Trophoblast cell (in vitro differentiated cells and primary cell): ENCODE results near the gene MBTPS1.

ENCODE experiments used
- DNase-seq, 2 donors: peaks; one replicate each; pipeline ENCODE4 v3.0.0-alpha.2; 2016
- H2AFZ ChIP-seq: 2 replicates; pipeline ENCODE4 v1.6.1; 2013; ENCODE audit warnings: low read length, moderate library complexity, mild to moderate bottlenecking; ENCODE audit not compliant: insufficient read depth, poor library complexity
- H2AK5ac ChIP-seq: 2 replicates; pipeline ENCODE4 v1.6.1; 2013; ENCODE audit warnings: mild to moderate bottlenecking, low read length
- H2BK120ac ChIP-seq: 2 replicates; pipeline ENCODE4 v1.6.1; 2013; ENCODE audit warnings: low read length, mild to moderate bottlenecking, moderate library complexity; ENCODE audit not compliant: insufficient read depth, poor library complexity
- H2BK12ac ChIP-seq: 2 replicates; pipeline ENCODE4 v1.6.1; 2013; ENCODE audit warnings: mild to moderate bottlenecking, low read length, moderate library complexity
- H2BK5ac ChIP-seq: 2 replicates; pipeline ENCODE4 v1.6.1; 2013; ENCODE audit warnings: low read length, low read depth, moderate library complexity, mild to moderate bottlenecking; ENCODE audit not compliant: poor library complexity
- H3K14ac ChIP-seq: 2 replicates; pipeline ENCODE4 v1.6.1; 2013; ENCODE audit warnings: mild to moderate bottlenecking, low read length
- H3K18ac ChIP-seq: 2 replicates; pipeline ENCODE4 v1.6.1; 2013; ENCODE audit warnings: mild to moderate bottlenecking, low read length
- H3K23ac ChIP-seq: 2 replicates; pipeline ENCODE4 v1.6.1; 2013; ENCODE audit warnings: low read length
- H3K27ac ChIP-seq: 2 replicates; pipeline ENCODE4 v1.5.1; 2013; ENCODE audit warnings: low read depth, mild to moderate bottlenecking, inconsistent platforms, low read length, moderate library complexity
- H3K27me3 ChIP-seq: 2 replicates; pipeline ENCODE4 v1.6.1; 2013; ENCODE audit warnings: inconsistent platforms, mild to moderate bottlenecking, low read length, moderate library complexity; ENCODE audit not compliant: insufficient read depth
- H3K36me3 ChIP-seq, 2 experiments: 1 replicate in 1 of 2; 2 replicates in 1 of 2; pipeline ENCODE4 v1.6.1; 2013; ENCODE audit warnings: low read length in 2 of 2, mild to moderate bottlenecking in 2 of 2, moderate library complexity in 1 of 2; ENCODE audit not compliant: insufficient read depth in 2 of 2, control insufficient read depth in 1 of 2
- H3K4ac ChIP-seq: 2 replicates; pipeline ENCODE4 v1.6.1; 2013; ENCODE audit warnings: low read depth, mild to moderate bottlenecking, low read length, moderate library complexity
- H3K4me1 ChIP-seq, 2 experiments: 1 replicate in 1 of 2; 2 replicates in 1 of 2; pipeline ENCODE4 v1.6.1; 2013; ENCODE audit warnings: low read length in 2 of 2, mild to moderate bottlenecking in 2 of 2, moderate library complexity in 1 of 2; ENCODE audit not compliant: insufficient read depth in 2 of 2, control insufficient read depth in 1 of 2
- H3K4me2 ChIP-seq: 2 replicates; pipeline ENCODE4 v1.6.1; 2013; ENCODE audit warnings: inconsistent platforms, mild to moderate bottlenecking, low read length, moderate library complexity
- H3K4me3 ChIP-seq: 2 replicates; pipeline ENCODE4 v1.5.1; 2013; ENCODE audit warnings: mild to moderate bottlenecking, low read depth, low read length, inconsistent platforms
- H3K79me1 ChIP-seq: one replicate; pipeline ENCODE4 v1.6.1; 2013; ENCODE audit warnings: low read length
- H3K79me2 ChIP-seq: 2 replicates; pipeline ENCODE4 v1.6.1; 2013; ENCODE audit warnings: low read length, mild to moderate bottlenecking; ENCODE audit not compliant: control insufficient read depth, insufficient read depth, poor library complexity
- H3K9ac ChIP-seq: 2 replicates; pipeline ENCODE4 v1.6.1; 2013; ENCODE audit warnings: mild to moderate bottlenecking, low read length
- H3K9me3 ChIP-seq: 2 replicates; pipeline ENCODE4 v1.6.1; 2013; ENCODE audit warnings: low read depth, mild to moderate bottlenecking, control low read depth, inconsistent platforms, low read length; ENCODE audit not compliant: insufficient read depth
- H4K12ac ChIP-seq: 2 replicates; pipeline ENCODE4 v1.6.1; 2013; ENCODE audit warnings: low read depth, mild to moderate bottlenecking, low read length, moderate library complexity
- H4K8ac ChIP-seq: 2 replicates; pipeline ENCODE4 v1.6.1; 2013; ENCODE audit warnings: low read depth, mild to moderate bottlenecking, low read length, moderate library complexity
- H4K91ac ChIP-seq: one replicate; pipeline ENCODE4 v1.6.1; 2013; ENCODE audit warnings: low read depth, mild to moderate bottlenecking, low read length, moderate library complexity
- WGBS: extraction: QIAGEN DNeasy Blood & Tissue Kit; methylation state at CpG from one replicate; pipeline ENCODE4 v1.1.7; 2013; ENCODE audit warnings: missing lambda C conversion rate; ENCODE audit not compliant: insufficient read length, insufficient coverage; ENCODE audit errors: extremely low coverage; 5-methylcytosine and 5-hydroxymethylcytosine counted together

The MBTPS1 gene

GRCh38 chr16:84036982-84037425, 79.7 kb downstream of the MBTPS1 start:
- H3K23ac ChIP-seq: no peak overlapping the region
- no peak overlapping the region for H3K27ac ChIP-seq
- no peak overlapping the region for H3K4me3 ChIP-seq
- H3K79me1 ChIP-seq: no peaks in the 10 kb centered on the region
- H4K12ac ChIP-seq: no peak overlapping the region
- no peak overlapping the region for H3K14ac ChIP-seq
- no peak overlapping the region for H3K4ac ChIP-seq
- H2BK120ac ChIP-seq: no peak overlapping the region
- H3K9me3 ChIP-seq: peaks cover 7% of the 10 kb centered on the region
- no peak for DNase-seq
- H2AK5ac ChIP-seq: no peak overlapping the region
- H3K18ac ChIP-seq: no peak overlapping the region
- H3K36me3 ChIP-seq: no peaks in the 10 kb centered on the region
- WGBS: no CpG with 5 or more reads among the region's 8 CpGs
- H3K4me2 ChIP-seq: no peak overlapping the region
- H3K9ac ChIP-seq: no peak overlapping the region
- no peak overlapping the region for H2BK12ac ChIP-seq
- no peak overlapping the region for H4K91ac ChIP-seq
- no peaks in the 10 kb centered on the region for H3K4me1 ChIP-seq
- no peak overlapping the region for H2AFZ ChIP-seq
- H3K79me2 ChIP-seq: no peaks in the 10 kb centered on the region
- H3K27me3 ChIP-seq: no peaks in the 10 kb centered on the region
- H2BK5ac ChIP-seq: no peak overlapping the region
- H4K8ac ChIP-seq: no peak overlapping the region

DNA sequence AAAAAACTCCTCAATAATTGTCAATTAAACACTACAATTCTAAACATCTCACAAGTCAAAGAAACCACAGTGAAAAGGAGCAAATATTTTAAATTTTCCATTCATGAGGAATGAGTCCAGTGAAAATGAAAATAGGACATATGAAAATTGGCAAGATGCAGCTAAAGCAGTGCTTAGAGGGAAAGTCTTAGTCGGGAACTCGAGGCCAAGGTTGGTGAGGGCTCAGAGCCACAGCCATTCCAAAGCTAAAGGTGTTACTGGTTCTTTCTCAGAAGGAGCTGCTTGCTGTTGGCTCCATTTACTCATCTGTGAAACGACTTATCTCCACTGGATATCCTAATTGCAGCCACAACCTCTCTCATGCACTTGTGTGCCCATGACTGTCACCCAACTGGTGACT, 80.6 kb downstream of the MBTPS1 start:
- Histone ChIP-seq H2BK5ac (no peak overlapping the region), H3K4me3 (no peak overlapping the region), H2AFZ (no peak overlapping the region), H3K4me1 (no peaks in the 10 kb centered on the region), H3K18ac (no peak overlapping the region), H3K36me3 (no peaks in the 10 kb centered on the region), H3K9me3 (peaks cover 7% of the 10 kb centered on the region), H3K9ac (no peak overlapping the region), H3K14ac (no peak overlapping the region), H3K79me1 (no peaks in the 10 kb centered on the region), H2AK5ac (no peak overlapping the region), H4K12ac (no peak overlapping the region), H3K27ac (no peak overlapping the region), H3K79me2 (no peaks in the 10 kb centered on the region), H2BK12ac (no peak overlapping the region), H2BK120ac (no peak overlapping the region), H4K8ac (no peak overlapping the region), H4K91ac (no peak overlapping the region), H3K23ac (no peak overlapping the region), H3K4me2 (no peak overlapping the region), H3K27me3 (no peaks in the 10 kb centered on the region), H3K4ac (no peak overlapping the region)
- no peak for DNase-seq
- WGBS: no CpG with 5 or more reads among the region's 3 CpGs

- no peak overlapping the region for H2BK12ac ChIP-seq
- H3K9me3 ChIP-seq: peaks cover 7% of the 10 kb centered on the region
- no peak overlapping the region for H3K4me2 ChIP-seq
- H3K4me3 ChIP-seq: no peak overlapping the region
- H4K91ac ChIP-seq: no peak overlapping the region
- no peaks in the 10 kb centered on the region for H3K79me2 ChIP-seq
- H2AFZ ChIP-seq: no peak overlapping the region
- no peak overlapping the region for H3K4ac ChIP-seq
- H4K12ac ChIP-seq: no peak overlapping the region
- DNase-seq: no peak
- H3K23ac ChIP-seq: no peak overlapping the region
- no peak overlapping the region for H2BK5ac ChIP-seq
- H3K27me3 ChIP-seq: no peaks in the 10 kb centered on the region
- H2BK120ac ChIP-seq: no peak overlapping the region
- no peaks in the 10 kb centered on the region for H3K79me1 ChIP-seq
- no peak overlapping the region for H4K8ac ChIP-seq
- no peak overlapping the region for H2AK5ac ChIP-seq
- H3K4me1 ChIP-seq: no peaks in the 10 kb centered on the region
- H3K9ac ChIP-seq: no peak overlapping the region
- H3K36me3 ChIP-seq: no peaks in the 10 kb centered on the region
- no peak overlapping the region for H3K18ac ChIP-seq
- H3K27ac ChIP-seq: no peak overlapping the region
- no peak overlapping the region for H3K14ac ChIP-seq
- no CpG with 5 or more reads among the region's 12 CpGs for WGBS
These were observed 82.2 kb downstream of the MBTPS1 start for GRCh38 chr16:84034516-84034915.

- Histone ChIP-seq H3K36me3 (no peaks in the 10 kb centered on the region), H2AFZ (no peak overlapping the region)
These were observed 83.2 kb downstream of the MBTPS1 start for GRCh38 chr16:84033251-84034195.

More at GRCh38 chr16:84033251-84034195, 83.2 kb downstream of the MBTPS1 start:
- H4K91ac ChIP-seq: no peak overlapping the region
- H3K27me3 ChIP-seq: no peaks in the 10 kb centered on the region
- H3K4ac ChIP-seq: no peak overlapping the region
- no peak overlapping the region for H3K9ac ChIP-seq
- H3K14ac ChIP-seq: no peak overlapping the region
- H3K4me2 ChIP-seq: no peak overlapping the region
- no peak overlapping the region for H2AK5ac ChIP-seq
- H3K18ac ChIP-seq: no peak overlapping the region
- H2BK12ac ChIP-seq: no peak overlapping the region
- H2BK5ac ChIP-seq: no peak overlapping the region
- no peak overlapping the region for H3K4me3 ChIP-seq
- no peaks in the 10 kb centered on the region for H3K79me1 ChIP-seq
- no peak for DNase-seq
- no CpG with 5 or more reads among the region's 25 CpGs for WGBS
- no peak overlapping the region for H4K12ac ChIP-seq
- H4K8ac ChIP-seq: no peak overlapping the region
- H3K9me3 ChIP-seq: peaks cover 7% of the 10 kb centered on the region
- no peak overlapping the region for H2BK120ac ChIP-seq
- no peak overlapping the region for H3K23ac ChIP-seq
- H3K27ac ChIP-seq: no peak overlapping the region
- H3K4me1 ChIP-seq: no peaks in the 10 kb centered on the region
- no peaks in the 10 kb centered on the region for H3K79me2 ChIP-seq
